OCI-M1 (cell line): ENCODE measurements around the gene EPHB2.

Experiments used
- DNase-seq: peaks from one replicate; lab custom pipeline; 2025; lab: John Stamatoyannopoulos, UW

The EPHB2 gene

DNA sequence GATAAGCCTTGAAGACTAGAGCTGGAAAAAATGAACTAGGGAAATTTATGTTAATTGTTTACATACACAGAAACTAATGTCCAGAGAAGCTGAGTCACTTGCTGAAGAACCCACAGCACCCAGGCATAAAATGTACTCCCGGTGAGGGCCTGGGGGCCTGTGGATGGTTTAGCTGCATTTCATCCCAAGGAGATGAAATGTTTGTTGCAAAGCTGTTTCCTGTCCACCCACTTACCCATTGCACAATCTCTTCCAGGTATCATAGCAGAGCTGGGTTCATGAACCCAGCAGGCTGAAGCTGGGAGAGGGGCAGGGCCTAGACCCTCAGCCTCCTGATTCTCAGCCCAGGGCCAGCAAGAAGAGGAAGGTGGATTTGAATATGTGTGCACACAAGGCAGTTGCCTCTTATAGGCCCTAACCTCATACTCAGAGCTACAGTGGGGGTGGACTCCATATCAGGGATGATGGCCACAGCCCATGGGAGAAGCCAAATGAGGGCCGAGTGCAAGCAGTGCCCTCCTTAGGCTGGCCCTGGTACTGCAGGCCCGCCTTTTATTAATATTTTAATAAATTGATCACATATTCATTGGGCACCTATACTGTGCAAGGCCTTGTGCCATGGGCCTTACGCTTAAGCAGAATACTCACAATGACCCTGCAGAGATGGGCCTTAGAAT lies 151.3 kb downstream of the EPHB2 start:
- peak; percentile 59 for DNase-seq

DNA sequence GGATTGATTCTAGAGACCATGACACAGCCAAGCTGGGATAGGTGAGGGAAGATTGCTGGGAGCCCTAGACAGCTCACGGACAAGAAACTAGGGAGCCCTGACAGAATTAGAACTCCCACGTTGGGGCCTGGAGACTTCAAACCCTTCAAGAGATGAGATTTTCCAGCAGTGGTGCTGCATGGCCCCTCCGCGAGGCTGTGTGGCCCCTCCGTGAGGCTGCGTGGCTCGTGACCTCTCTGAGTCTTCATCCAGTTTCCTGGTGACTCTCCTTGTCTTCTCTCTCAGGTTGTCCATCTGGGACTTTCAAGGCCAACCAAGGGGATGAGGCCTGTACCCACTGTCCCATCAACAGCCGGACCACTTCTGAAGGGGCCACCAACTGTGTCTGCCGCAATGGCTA lies 152.1 kb downstream of the EPHB2 start:
- DNase-seq: no peak

DNA sequence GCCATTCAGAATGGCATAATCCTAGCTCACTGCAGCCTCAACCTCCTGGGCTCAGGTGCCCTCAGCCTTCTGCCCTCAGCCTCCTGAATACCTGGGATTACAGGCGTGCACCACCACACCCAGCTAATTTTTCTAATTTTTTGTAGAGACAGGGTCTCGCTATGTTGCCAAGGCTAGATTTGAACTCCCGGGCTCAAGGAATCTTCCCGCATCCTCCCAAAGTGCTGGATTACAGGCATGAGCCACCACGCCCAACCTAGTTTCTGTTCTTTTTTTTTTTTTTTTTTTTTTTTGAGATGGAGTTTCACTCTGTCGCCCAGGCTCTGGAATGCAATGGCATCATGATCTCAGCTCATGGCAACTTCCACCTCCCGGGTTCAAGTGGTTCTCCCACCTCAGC lies 153.1 kb downstream of the EPHB2 start:
- no peak for DNase-seq

DNA sequence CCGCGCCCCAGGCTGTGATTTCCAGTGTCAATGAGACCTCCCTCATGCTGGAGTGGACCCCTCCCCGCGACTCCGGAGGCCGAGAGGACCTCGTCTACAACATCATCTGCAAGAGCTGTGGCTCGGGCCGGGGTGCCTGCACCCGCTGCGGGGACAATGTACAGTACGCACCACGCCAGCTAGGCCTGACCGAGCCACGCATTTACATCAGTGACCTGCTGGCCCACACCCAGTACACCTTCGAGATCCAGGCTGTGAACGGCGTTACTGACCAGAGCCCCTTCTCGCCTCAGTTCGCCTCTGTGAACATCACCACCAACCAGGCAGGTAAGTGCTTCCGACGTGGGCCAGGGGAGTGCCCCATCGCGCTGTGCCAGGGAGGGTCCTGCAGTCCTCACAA lies 154.2 kb downstream of the EPHB2 start:
- no peak for DNase-seq

DNA sequence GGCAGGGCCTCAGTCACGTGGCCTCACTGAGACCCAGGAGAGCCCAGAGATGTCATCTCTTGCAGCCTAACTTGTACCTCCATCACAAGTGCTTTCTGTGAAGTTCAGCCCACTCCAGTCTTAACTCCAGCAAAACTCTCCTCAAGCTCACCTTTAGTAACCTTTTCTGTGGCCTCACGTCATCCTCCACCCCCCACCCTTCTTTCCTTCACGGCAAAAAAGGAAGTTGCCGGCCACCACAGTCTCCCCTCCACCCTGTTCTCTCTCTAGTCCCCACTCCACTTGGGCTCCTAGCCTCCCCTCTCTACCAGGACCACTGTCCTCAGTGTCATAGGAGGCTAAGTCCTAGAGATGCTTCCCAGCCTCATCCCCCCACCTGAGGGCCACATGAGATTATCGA lies 155.1 kb downstream of the EPHB2 start:
- DNase-seq: no peak

DNA sequence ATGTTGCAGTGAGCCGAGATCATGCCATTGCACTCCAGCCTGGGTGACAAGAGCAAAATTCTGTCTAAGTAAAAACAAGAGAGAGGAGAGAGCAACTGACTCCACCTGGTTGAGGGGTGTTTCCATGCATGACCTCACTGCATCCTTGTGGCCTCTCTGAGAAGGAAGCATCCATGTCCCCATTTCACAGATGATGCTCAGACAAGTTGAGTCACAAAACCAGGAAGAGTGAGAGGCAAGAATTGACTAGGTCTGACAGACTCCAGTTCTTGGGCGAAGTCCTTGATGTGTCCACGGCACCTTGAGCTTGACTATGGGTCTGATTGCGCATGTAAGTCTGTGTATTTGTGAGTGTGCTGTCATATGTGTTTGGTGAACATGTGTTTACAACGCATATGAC lies 156.2 kb downstream of the EPHB2 start:
- DNase-seq: no peak

DNA sequence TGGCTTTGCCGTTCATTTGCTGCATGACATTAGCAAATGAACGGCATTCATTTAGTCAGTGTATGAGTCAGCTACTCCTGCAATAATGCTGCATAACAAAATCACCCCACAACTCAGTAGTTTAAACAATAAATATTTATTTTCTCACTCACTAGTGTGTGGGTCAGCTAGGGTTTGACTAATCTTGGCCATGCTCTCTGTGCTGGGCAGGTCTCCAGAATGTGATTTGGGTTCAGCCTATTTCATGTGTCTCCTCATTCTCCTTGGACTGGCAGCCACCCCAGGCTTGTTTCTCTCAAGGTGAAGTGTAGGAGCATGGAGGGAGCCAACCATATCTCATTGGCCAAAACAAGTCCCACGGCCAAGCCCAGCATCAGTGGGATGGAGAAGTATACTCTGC lies 157.7 kb downstream of the EPHB2 start:
- no peak for DNase-seq

DNA sequence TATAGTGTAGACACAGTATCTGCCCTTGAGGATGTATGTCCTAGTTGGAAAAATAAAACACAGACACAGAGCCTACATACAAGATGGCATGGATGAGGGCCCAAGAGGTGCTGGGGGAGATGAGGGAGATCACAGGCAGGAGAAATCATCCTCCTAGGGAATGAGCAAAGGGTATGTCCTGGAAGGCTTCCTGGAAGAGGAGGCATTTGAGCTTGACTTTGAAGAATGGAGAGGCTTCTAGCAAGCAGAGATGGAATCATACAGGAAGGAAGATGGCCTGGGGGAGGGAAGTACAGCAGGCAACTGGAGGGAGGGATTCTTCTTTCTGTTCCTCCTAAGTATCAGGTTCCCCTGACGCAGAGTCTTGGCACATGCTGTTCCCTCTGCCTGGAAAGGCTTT lies 158.7 kb downstream of the EPHB2 start:
- no peak for DNase-seq

DNA sequence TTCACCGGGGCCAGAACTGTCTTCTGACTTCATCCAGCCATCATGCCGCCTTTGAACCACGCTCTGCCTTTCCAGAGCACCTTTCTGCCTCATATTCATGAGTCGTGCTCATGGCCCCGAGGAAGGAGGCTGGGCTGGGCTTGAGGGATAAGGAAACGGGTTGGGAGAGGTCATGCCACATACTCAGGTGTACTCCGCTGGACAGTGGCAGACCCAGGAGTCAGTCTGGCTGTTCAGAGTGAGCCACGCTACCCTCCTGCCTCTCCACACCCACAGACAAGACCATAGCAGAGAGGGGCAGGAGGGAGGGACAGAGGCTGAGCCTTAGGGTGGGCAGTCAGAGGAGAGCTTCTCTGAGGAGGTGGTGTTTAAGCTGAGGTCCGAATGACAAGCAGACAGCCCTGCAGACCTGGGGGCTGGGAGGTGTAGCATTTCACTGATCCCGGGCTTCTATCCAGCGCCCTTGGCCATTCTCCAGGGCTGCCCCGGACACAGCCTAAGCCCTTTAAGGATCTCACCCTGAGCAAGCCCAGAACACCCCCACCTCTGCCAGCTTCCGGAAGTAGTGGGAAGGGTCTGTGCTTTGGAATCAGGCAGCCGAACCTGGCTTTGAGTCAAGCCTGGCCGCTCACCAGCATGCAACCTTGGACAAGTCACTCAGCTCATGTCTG lies 159.7 kb downstream of the EPHB2 start:
- no peak for DNase-seq

DNA sequence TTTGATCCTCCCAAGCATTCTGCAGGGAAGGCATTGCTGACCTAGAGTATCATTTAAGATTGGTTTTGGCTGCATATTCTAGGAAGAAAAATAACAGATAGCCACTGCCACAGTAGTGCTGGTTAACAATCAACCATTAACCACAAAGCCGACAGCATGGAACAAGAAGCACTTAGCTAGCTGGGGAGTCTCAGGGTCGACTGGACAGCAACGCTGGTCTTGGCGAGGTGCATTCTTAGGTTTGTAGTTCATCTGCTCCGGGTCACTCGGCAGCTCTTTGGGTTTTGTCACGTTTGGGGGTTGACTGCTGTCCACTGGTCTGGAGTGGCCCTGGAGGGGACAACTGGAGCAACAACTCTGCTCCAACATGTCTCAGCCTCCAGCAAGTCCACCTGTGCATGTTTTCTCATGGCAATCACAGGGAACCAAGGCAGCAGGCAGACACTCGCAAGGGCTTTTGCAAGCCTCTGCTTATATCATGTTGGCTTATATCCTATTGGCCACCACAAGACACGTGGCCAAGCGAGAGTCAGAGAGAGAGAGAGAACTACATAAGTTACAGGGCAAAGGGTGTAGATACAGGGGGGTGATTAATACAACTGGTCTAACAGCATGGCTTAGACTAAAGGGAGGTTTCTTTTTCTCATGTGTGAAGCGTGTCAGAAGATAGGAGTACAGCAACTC lies 162.5 kb downstream of the EPHB2 start:
- DNase-seq: no peak

DNA sequence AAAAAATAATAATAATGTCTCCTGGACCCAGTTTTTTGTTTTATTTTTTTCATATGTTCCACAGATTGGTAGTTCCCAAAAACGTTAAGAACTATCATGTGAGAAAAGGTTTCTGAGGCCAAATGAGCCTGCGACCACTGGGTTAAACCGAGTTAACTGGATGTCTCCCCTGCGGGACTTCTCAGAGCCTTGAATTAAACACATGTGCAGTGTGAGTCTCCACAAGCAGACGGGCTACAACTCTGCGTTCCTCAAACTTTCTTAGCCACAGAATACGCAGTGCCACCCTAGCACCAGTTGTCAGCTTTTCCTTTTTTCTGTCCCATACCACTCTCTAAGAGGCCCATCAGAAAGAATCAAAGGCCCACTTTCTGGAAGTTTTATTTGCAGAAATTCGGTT lies 164.1 kb downstream of the EPHB2 start:
- DNase-seq: no peak

DNA sequence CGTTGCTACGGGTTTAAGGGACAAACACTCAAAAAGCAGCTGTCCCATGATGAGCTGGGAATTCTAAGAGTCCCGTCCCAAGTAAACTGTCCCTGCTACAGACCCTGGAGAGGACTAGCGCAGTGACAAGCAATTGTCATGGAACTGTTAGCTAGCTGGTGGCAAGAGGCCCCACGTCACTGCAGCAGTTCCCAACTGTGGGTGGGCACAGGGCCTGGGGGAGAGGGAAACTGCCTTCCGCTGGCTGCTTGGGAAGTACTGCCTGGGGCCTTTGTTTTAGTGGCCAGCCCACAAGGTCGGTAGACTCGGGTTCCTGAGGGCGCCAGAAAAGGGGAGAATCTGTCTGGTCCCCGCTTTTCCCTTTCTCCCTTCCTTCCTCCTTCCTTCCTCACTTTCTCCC lies 164.6 kb downstream of the EPHB2 start:
- DNase-seq: no peak

DNA sequence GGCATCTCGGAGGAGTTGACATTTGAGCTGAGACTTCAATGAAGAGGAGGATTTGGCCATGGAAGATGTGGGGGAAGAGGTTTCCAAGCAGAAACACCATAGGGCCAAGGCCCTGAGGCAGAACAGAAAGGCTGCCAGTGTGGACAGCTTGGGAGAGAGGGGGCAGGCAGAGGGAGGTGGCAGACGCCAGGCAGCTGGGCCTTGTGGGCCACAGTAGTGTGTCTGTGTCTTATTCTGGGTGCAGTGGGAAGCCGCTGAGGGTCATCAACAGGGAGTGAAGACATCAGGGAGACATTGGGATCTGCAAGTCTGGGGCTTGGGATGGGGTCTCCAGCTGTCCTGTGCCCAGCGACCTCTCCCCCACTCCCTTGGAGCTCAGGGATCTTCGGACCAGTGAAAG lies 165.2 kb downstream of the EPHB2 start:
- no peak for DNase-seq

DNA sequence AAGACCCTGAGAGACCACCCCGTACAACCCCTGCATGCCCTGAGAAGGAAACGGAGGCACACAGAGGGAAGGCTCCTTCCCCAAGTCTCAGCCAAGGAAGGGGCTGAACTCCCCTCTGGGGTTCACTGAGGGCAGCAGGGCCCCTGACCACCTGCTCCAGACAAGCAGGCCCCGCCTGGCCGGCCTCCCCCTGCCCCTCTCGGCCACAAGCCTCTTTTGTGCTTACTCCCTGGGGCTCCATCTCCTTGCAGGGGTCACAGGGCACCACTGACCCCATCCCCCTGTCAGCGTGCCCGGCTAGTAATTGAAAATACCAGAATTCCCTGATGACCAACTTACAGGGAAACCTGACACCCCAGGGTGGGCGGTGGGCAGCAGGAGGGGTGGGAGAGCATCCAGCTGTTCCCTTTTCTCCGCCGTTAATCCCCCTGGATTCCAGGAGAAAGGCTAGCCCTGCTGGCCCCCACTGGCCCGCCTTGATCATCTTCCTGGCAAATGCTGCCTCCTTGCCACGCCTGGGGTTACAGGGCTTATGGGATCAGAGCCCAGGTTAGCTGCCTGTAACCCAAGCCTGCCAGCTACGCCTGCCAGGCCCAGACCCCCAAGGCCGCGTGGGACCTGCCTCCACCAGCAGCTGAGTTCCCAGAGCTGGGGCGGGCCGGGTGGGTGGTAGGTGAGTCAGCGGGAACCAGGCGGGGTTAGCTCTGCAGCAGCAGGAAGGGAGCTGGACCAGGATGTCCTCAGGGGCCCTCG lies 165.9 kb downstream of the EPHB2 start:
- DNase-seq: no peak

DNA sequence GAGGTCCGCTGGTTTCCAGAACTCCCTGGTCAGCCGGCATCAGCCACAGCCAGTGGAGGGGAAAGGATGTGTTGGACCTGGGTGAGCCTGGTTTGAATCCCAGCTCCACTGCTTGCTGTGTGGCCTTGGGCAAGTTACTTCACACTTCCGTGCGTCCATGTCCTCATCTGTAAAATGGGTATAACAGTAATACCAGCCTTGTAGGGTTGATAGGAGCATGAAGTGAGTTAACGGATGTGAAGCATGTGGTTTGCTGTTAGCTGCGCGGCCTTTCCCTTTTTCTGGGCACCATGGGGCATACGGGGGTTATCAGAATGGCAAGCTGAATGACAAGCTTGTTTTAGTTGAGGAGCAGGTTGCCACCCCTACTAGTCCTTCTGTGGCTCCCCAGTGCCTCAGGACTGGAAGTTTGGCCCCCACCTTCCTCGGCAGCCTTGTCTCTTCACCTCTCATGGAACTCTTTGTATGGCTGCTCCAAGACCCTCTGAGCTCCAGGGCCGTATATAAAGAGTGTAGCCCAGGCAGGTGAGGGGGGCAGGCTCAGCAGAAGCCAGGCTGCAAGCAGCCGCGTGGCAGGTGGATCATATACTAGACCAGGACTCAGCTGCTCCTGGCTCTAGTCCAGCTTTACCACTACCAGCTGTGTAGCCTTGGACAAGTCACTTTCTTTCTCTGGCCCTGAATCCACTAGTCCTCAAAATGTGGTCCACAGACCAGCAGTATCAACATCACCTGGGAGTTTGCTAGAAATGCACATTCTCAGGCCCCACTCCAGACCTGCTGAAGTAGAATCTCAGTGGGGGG lies 166.7 kb downstream of the EPHB2 start:
- DNase-seq: no peak

DNA sequence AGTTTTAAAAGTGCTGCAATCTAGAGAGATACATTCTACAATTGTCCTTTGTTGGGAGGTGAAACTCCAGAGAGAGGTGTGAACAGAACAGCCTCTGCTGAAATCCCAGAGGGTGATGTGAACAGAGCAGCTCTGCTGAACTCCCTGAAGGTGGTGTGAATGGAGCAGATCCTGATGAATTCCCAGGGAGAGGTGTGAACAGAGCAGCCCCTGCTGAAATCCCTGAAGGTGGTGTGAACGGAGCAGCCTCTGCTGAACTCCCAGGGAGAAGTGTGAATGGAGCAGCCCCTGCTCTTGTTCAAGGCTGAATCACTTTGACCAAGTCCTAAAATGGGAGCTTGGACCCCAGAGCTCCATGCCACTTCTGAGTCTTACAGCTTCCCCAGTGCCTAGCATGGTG lies 167.3 kb downstream of the EPHB2 start:
- DNase-seq: no peak

DNA sequence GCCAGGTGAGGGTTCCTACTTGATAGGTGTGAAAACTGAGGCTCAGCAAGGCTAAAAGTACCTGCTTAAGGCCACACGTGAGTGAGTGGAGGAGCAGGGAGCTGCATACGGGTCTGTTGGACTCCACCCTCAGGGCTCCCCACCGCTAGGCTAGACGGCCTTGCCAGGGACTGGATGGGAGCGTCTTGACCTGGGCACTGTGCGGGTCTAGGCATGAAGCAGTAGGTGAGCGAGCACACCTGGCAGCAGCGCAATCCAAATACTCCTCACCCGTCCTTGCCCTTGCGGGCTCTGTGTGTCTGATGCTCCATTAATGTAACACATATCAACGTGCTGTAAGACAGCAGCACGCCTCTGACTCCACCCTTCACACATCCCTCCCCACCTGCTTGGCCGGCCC lies 168.0 kb downstream of the EPHB2 start:
- no peak for DNase-seq

DNA sequence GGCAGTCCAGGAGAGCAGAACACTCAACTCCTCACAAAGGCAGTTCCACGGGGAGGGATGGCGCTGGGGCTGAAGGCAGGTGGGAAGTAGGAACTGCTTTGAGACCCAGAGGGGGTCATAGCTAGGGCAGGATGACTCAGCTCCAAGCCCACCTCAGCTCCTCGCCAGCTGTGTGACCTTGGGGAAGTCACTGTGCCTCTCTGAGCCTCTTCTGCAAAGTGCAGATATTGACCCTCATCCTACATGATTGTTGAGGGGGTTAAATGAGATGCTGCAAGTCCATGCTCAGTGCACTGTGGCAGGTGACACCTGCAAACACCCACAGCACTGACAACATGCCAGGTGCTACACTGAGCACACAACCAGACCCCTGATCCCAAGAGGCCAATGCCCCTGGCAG lies 168.8 kb downstream of the EPHB2 start:
- no peak for DNase-seq

DNA sequence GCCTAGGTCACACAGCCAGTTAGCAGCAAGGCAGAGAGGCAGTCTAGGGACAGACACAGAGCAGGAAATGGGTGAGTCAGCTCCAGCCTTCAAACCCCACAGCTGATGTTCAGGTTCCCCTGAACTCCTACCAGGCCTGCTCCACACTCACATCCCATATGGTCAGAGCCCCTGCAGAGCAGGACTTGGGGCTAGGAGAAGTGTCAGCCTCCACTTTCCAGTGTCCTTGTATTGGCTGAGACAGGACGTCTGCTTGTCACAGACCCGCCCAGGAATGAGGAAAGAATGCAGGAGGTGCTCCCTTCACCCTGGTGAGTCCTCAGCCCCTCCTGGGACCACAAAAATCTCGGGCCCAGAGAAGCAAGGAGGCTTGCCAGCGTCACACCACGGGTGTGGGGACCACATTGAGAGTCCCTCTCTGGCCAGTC lies 169.5 kb downstream of the EPHB2 start:
- DNase-seq: no peak

DNA sequence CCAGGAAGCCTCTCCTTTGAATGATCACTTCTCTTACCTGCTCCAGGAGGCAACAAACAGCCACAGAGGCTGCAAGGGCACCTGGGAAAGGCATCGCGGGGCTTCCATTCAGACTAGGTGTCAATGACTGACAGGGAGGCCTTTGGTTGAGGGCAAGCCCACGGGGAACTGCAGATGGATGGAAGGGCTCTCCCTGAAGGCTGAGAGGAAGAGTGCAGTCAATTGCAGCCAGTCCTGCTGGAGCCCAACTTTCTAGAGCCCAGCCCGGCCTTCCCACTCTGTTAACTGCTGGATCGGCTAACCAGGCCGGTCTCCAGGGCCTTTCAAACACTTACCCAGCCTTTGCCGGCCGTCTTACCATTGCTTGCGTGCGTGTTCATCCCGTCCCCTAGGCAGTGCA lies 172.8 kb downstream of the EPHB2 start:
- DNase-seq: no peak

DNA sequence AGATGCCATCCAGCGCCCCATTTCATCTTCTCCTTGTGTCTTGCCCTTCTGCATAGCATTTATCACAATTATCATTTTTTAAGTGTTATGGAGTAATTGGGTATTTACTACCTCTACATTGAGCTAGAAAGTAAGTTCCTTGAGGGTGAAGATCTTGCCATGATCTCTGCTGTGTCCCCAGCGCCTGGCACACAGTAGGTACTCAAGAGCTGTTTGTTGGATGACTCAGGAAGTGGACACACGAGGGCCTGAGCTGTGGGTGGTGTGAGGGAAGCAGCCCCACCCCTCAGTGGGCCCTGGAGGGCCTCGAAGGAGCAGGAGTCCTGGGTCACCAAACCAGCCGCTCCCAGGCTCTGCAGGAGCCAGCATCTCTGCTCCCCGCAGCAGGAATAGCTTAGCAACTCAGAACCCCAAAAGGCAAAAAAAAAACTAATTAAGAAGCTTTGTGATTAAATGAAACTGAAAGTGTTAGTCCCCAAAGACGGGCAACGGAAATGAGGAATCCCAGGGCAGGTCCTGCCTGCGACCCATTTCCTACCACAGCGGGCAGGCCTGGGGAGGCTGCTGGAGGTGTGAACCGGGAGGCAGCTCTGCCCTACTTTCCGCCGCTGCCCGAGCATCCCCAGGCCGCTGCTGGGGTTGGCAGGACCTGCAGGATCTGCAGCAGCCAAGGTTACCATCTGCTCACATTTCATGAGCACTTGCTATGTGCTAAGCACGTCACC lies 174.3 kb downstream of the EPHB2 start:
- DNase-seq: no peak
